ENCODE results near the gene S100A16. TPM values are rescaled to one million over a fixed set of nuclear protein-coding genes. Genes with fewer than 3 reads are reported as not detected.

Gene S100A16
- total RNA-seq, 1 experiment from 2014 or later, result 196 TPM

DNA sequence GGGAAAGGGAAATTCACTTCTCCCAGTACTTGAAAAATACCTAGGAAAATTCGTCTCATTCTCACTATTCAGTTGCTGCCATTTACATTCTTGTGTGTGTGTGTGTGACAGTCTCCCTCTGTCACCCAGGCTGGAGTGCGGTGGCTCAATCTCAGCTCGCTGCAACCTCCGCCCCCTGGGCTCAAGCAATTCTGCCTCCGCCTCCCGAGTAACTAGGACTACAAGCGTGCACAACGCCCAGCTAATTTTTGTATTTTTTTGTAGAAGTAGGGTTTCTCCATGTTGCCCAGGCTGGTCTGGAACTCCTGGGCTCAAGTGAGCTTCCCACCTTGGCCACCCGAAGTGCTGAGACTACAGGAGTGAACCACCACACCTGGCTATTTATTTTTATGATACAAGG, 46.7 kb upstream of the S100A16 start:
- peak overlapping the region; percentile 79 for H3K4me2 ChIP-seq (ENCODE audit: low read length)
- intact Hi-C loops (cut with micrococcal nuclease), result no loop called here
- peaks cover 32 to 38% of the 10 kb centered on the region in 2 experiments for H3K36me3 ChIP-seq (ENCODE audit: control insufficient read depth in 1 of 2, insufficient read depth in 2 of 2, low read length in 2 of 2)
- H3K27ac ChIP-seq (ENCODE audit: low read depth, low read length), result peak overlapping the region; percentile 80; the same call in 1 of the 2 replicates
- no peaks in the 10 kb centered on the region for H3K9me2 ChIP-seq (ENCODE audit: insufficient read depth)
- H3K27me3 ChIP-seq (ENCODE audit: insufficient read depth, low read length), result no peaks in the 10 kb centered on the region
- BruUV-seq (replicated peaks), result no TSS peak
- TF ChIP-seq CBX3 (IDR thresholded peaks at IDR 0.05; ENCODE audit: low read depth) (no peak), EGR1 (IDR thresholded peaks at IDR 0.05; ENCODE audit: low read depth) (no peak), ELF1 (IDR thresholded peaks at IDR 0.05; ENCODE audit: borderline replicate concordance, low read depth) (no peak), SRF (IDR thresholded peaks at IDR 0.05; ENCODE audit: low read depth) (no peak), EZH2 (IDR thresholded peaks at IDR 0.05) (no peak), SP1 (IDR thresholded peaks at IDR 0.05; ENCODE audit: low read depth) (no peak), TCF7L2 (IDR thresholded peaks at IDR 0.05; ENCODE audit: borderline replicate concordance, extremely low read depth, insufficient read depth, insufficient read length) (no peak), FOSL1 (IDR thresholded peaks at IDR 0.05; ENCODE audit: low read depth) (no peak), CEBPB (IDR thresholded peaks at IDR 0.05; ENCODE audit: low read depth) (no peak), EZH2phosphoT487 (IDR thresholded peaks at IDR 0.05; ENCODE audit: borderline replicate concordance) (no peak), POLR2AphosphoS5 (IDR thresholded peaks at IDR 0.05; ENCODE audit: low read depth, low read length) (no peak), YY1 (IDR thresholded peaks at IDR 0.05; ENCODE audit: extremely low read depth, insufficient replicate concordance, low read depth, low read length) (no peak), ZNF274 (IDR thresholded peaks at IDR 0.05; ENCODE audit: low read depth, low read length) (no peak), RAD21 (IDR thresholded peaks at IDR 0.05; ENCODE audit: low read depth) (no peak), JUND (IDR thresholded peaks at IDR 0.05) (no peak)
- TF ChIP-seq, protein P1, sequence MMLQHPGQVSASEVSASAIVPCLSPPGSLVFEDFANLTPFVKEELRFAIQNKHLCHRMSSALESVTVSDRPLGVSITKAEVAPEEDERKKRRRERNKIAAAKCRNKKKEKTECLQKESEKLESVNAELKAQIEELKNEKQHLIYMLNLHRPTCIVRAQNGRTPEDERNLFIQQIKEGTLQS (IDR thresholded peaks at IDR 0.05), result no peak
- TF ChIP-seq, protein P2, sequence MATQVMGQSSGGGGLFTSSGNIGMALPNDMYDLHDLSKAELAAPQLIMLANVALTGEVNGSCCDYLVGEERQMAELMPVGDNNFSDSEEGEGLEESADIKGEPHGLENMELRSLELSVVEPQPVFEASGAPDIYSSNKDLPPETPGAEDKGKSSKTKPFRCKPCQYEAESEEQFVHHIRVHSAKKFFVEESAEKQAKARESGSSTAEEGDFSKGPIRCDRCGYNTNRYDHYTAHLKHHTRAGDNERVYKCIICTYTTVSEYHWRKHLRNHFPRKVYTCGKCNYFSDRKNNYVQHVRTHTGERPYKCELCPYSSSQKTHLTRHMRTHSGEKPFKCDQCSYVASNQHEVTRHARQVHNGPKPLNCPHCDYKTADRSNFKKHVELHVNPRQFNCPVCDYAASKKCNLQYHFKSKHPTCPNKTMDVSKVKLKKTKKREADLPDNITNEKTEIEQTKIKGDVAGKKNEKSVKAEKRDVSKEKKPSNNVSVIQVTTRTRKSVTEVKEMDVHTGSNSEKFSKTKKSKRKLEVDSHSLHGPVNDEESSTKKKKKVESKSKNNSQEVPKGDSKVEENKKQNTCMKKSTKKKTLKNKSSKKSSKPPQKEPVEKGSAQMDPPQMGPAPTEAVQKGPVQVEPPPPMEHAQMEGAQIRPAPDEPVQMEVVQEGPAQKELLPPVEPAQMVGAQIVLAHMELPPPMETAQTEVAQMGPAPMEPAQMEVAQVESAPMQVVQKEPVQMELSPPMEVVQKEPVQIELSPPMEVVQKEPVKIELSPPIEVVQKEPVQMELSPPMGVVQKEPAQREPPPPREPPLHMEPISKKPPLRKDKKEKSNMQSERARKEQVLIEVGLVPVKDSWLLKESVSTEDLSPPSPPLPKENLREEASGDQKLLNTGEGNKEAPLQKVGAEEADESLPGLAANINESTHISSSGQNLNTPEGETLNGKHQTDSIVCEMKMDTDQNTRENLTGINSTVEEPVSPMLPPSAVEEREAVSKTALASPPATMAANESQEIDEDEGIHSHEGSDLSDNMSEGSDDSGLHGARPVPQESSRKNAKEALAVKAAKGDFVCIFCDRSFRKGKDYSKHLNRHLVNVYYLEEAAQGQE (IDR thresholded peaks at IDR 0.05; ENCODE audit: low read depth), result no peak
- TF ChIP-seq, protein P3, sequence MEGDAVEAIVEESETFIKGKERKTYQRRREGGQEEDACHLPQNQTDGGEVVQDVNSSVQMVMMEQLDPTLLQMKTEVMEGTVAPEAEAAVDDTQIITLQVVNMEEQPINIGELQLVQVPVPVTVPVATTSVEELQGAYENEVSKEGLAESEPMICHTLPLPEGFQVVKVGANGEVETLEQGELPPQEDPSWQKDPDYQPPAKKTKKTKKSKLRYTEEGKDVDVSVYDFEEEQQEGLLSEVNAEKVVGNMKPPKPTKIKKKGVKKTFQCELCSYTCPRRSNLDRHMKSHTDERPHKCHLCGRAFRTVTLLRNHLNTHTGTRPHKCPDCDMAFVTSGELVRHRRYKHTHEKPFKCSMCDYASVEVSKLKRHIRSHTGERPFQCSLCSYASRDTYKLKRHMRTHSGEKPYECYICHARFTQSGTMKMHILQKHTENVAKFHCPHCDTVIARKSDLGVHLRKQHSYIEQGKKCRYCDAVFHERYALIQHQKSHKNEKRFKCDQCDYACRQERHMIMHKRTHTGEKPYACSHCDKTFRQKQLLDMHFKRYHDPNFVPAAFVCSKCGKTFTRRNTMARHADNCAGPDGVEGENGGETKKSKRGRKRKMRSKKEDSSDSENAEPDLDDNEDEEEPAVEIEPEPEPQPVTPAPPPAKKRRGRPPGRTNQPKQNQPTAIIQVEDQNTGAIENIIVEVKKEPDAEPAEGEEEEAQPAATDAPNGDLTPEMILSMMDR (IDR thresholded peaks at IDR 0.05 in 2 of 3, conservative IDR thresholded peaks at IDR 0.05 in 1 of 3; ENCODE audit: borderline replicate concordance in 1 of 3, insufficient read depth in 1 of 3, low read depth in 2 of 3, low read length in 2 of 3), result no peak
- TF ChIP-seq, protein P4, sequence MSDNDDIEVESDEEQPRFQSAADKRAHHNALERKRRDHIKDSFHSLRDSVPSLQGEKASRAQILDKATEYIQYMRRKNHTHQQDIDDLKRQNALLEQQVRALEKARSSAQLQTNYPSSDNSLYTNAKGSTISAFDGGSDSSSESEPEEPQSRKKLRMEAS (IDR thresholded peaks at IDR 0.05), result no peak
- no peak for DNase-seq (ENCODE audit: low read depth, low spot score)
- H3K4me1 ChIP-seq (ENCODE audit: control insufficient read depth in 1 of 2, insufficient read depth in 2 of 2, low read length in 2 of 2), result peaks cover 10 to 22% of the 10 kb centered on the region in 2 experiments; a peak in 3 of 4 replicates
- no peaks in the 10 kb centered on the region for H3K9me3 ChIP-seq (ENCODE audit: control insufficient read depth in 1 of 2, insufficient read depth in 1 of 2, low read depth in 1 of 2, low read length in 2 of 2)
- no peak for ATAC-seq
- H3K4me3 ChIP-seq (replicated peaks in 1 of 2; ENCODE audit: low read depth in 1 of 2, low read length in 2 of 2), result peak overlapping the region; percentile 73 to 88
- peaks cover 21% of the 10 kb centered on the region for H3K79me2 ChIP-seq (ENCODE audit: insufficient read depth, low read length)
- RAD21 ChIA-PET (ENCODE audit: low non-redundant PET in 1 of 2, low total read pairs in 2 of 2, uncharacterized antibody in 2 of 2, unreplicated experiment in 2 of 2), result no interaction called here
- no peak overlapping the region for H2AFZ ChIP-seq (ENCODE audit: low read depth, low read length, poor library complexity, severe bottlenecking)
- POLR2A ChIA-PET, result interaction anchor here (1.1 to 1.7 kb wide), 3 partner anchors 12 to 116 kb away, joined by 3 to 8 read pairs (median 3); partner anchors contain the start of gene SLC27A3
- CTCF ChIA-PET, result interaction anchor here (1.6 kb wide), 1 partner anchor 87 kb away, joined by 5 read pairs; no protein-coding TSS in a partner anchor
- H4K20me1 ChIP-seq (ENCODE audit: insufficient read depth), result no peaks in the 10 kb centered on the region; the same call in 1 of the 2 replicates
- peak overlapping the region; percentile 67 for H3K9ac ChIP-seq (ENCODE audit: low read length)

All from HCT116 (cell line).